GM19193 (cell line): Measurements from ENCODE around the gene AIFM3.

Experiments
- POLR2A ChIP-seq: IDR thresholded peaks from 4 replicates; pipeline ENCODE4 v1.6.1; 2011; ENCODE audit not compliant: insufficient read depth, insufficient read length; ENCODE audit errors: extremely low read depth

Gene AIFM3

DNA sequence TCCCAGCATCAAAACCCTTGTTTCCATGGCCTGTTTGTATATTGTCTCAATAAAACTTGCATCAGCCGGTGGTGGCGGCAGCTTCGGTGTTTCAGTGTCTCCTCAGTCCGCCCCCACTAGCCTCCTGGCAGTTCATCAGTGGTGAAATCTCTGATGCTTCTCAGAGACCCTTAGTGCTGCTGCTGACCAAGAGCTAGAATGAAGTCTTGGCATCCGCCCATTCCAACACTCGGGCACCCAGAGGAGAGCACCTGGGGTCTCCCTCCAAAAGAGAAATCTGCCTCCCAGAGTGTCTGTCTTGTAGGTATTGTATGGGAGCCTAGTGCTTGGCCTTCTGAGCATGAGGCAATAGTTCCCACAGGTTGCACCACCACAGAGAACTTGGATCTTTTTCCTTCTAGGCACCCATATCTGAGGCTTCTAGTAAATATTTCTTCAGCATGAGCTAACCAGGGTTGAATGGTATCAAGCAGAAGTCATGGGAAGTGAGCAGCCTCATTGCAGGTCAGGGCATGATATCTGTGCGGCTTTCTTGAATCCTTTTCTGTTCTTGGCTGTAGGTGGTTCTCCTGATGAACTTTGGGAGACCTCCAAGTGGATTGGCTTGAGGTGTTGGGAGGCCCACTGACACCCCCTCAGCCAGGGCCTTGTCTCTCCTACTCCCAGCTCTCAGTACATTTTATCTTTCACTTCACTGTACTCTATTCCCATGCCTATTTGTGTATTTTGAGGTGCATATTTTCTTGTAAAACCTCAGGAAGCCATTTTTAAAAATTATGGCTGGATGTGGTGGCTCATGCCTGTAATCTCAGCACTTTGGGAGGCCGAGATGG, 13.2 kb upstream of the AIFM3 start:
- TF ChIP-seq POLR2A = no peak

DNA sequence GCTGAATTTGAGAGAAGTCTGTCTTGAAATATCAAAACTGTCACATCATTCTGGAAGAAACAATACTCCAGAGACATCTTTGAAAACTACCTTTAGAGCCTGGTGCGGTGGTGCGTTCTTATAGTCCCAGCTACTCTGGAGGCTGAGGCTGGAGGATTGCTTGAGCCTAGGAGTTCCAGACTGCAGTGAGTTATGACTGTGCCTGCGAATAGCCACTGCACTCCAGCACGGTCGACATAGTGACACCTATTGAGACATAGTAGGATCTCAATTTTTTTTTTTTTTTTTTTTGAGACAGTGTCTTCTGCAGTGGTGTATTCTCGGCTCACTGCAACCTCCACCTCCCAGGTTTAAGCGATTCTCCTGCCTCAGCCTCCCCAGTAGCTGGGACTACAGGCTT, 11.5 kb upstream of the AIFM3 start:
- TF ChIP-seq POLR2A = no peak

DNA sequence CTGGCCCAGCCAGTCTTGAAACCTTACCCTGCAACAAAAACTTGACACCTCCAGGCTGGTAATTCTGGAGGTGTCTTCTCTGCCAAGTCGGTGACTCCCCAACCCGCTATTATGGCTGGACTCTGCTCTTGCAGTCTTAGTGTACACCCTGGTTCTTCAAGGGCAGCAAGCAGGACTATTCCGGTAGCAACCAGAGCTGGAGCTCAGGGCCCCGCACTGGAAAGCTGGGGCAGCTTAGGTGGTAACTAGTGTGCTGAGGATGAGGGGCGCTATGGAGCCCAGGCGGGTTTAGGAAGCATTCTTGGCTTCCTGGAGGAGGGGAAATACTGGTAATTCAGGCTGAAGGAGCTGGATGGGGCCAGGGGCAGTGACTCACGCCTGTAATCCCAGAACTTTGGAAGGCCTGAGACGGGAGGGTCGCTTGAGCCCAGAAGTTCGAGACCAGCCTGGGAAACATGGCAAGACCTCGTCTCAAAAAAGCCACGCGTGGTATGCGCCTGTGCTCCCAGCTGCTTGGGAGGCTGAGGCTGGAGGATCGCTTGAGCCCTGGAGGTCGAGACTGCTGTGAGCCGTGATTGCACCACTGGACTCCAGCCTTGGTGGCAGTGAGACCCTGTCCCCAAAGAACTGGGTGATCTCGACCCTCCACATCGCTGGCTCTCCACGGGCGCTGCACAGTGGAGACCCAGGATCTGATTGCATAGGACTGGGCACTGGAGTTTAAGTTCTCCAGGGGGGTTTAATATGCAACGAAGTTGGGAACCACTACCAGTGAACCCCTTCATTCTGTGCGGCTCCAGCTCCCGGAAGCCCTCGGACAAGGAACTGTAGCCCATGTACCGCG, 10.6 kb upstream of the AIFM3 start:
- no peak for TF ChIP-seq POLR2A

DNA sequence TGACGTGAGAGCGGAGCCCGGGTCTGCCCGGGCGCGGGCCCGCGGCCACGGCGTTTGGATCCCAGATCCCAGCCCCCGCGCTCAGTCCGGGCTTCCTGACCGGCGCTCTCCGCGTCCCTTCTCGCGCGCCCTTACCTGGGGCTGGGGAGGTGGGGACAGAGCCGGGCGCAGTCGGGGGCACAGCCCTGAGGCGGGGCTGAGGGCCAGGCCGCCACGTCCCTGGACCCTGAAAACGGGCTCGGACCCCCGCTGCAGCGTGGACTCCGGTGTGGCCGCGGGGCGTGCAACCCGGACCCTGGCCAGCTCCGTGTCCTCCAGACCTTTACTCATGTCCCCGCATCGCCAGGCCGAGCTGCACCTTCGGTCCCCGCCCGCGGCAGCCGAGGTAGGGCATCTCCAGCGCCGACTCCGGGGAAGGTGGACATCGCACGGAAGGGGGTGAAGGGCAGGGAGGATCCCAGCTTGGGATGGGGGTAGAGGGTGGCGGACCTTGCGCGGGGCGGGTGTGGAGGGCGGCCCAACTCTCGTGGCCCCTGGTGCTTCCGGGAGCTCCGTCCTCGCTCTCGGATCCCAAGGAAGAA, 9.9 kb upstream of the AIFM3 start:
- no peak for TF ChIP-seq POLR2A

DNA sequence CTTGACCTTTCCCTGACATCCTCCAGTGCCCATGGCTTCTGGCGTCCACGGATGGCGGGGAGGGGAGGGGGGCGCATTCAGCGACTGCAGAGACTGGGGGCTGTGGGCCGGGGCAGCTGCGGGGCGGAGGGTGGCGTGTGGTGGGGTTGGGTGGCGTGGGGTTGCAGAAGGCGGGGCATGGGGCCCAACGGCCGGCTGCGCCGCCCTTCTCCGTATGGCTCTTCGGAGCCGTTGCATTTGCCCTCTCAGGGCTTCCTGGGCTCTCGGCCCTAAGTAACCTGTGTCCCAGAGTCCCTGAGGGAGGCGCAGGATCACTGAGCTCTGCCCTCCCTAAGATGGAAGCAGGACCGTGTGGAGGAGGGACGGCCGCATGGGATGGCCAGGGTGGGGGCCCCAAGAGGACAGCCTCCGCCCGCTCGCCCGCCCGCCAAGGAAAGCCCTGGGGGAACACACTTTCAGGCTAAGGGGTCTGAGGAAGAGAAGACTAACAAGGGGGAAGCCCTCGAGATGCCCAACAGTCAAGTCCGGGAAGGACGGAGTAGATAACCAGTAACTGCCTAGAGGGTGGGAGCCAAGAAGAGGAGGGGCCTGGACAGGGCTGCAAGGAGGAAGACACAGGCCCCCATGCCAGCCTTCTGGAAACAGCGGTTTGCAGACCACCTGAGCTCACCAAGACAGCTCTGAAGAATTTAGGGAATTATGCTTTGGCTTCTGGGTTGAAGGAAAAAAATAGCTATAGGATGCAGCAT, 9.2 kb upstream of the AIFM3 start:
- TF ChIP-seq POLR2A = no peak

DNA sequence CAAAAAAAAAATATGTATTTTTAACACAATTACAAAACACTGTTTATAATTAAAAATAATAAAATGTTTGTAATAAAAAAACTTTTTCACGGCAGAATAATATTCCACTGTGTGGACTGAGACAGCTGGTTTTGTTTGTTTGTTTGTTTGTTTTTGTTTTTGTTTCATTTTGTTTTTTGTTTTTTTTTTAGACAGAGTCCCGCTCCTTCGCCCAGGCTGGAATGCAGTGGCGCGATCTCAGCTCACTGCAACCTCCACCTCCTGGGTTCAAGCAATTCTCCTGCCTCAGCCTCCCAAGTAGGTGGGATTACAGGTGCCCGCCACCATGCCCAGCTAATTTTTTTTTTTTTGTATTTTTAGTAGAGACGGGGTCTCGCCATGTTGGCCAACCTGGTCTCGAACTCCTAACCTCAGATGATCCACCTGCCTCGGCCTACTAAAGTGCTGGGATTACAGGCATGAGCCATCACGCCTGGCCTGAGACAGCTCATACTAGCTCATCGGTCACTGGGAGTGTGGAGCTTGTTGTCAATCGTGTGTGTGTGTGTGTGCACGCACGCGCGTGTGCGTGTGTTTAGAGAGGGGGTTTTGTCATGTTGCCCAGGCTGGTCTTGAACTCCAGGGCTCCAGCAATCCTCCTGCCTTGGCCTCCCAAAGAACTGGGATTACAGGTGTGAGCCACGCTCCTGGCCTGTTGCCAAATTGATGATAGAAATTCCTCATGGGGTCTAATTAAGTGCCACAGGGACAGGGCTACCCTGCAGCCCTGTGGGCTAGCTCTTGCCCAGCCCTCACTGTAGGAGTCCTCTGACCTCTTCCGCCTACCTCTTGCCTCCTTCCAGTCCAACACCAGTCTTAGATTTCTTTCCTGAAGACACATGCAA, 7.2 kb upstream of the AIFM3 start:
- TF ChIP-seq POLR2A = no peak

DNA sequence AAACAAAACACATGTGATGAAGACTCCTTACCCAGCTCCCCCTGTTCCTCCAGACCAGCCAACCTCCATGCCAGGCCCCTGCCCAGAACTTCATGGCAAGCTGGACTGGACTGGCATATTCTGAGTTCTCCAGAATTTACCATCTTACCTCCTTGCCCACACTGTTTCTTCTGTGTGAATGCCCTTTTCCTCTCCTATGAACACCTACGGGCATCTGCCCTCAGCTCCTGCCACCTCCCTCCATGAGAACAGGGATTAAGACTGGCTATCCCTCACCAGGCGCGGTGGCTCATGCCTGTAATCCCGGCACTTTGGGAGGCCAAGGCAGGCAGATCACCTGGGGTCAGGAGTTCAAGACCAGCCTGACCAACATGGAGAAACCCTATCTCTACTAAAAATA, 6.4 kb upstream of the AIFM3 start:
- no peak for TF ChIP-seq POLR2A

- TF ChIP-seq POLR2A = no peak
Measured at GRCh38 chr22:20962491-20962945, 4.5 kb upstream of the AIFM3 start.

- TF ChIP-seq POLR2A = no peak
Measured at GRCh38 chr22:20963201-20964052, 3.6 kb upstream of the AIFM3 start.

GRCh38 chr22:20964090-20964798, 2.8 kb upstream of the AIFM3 start:
- TF ChIP-seq POLR2A = no peak

- TF ChIP-seq POLR2A = no peak
Measured at GRCh38 chr22:20964799-20965103, 2.3 kb upstream of the AIFM3 start.

GRCh38 chr22:20965104-20965887, 1.8 kb upstream of the AIFM3 start:
- TF ChIP-seq POLR2A = no peak
